Measurements from ENCODE around the gene PAAF1.
"Not testable (repeated sequence)": the region's sequence is repeated elsewhere in the genome, so short reads cannot be mapped to it uniquely, and the experiment has no call there.

PAAF1 gene

DNA sequence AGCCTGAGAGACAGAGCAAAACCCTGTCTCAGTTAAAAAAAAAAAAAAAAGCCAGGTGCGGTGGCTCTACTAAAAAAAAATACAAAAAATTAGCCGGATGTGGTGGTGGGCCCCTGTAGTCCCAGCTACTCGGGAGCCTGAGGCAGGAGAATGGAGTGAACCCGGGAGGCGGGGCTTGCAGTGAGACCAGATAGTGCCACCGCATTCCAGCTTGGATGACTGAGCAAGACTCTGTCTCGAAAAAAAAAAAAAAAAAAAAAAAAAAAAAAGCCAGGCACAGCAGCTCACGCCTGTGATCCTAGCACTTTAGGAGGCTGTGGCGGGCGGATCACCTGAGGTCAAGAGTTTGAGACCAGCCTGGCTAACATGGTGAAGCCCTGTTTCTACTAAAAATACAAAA, 3.6 kb downstream of the PAAF1 start:
- in situ Hi-C loops (cut with HindIII; ENCODE audit: low sequenced_read_pairs) = not testable (repeated sequence)

- in situ Hi-C loops (cut with HindIII; ENCODE audit: low sequenced_read_pairs) = no loop called here
Observed at GRCh38 chr11:73883856-73884255, 7.1 kb downstream of the PAAF1 start.

DNA sequence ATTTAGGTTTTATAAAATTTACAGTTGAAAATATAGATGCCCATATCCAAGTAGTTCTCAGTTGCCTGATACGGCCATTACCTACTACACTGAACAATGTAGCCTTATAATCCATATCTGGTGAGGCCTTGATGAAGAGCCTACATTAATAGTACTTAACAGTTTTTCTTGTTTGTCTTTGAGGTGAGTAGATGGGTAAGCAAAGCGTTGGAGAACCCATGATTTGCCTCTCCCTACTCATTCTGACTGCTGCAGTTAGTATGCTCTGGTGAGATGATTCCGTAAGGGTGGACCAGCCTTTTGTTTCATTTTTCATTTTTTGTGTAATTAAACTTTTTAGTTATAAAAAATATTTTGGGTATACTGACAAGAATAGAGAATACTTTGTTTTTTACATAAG, 11.4 kb downstream of the PAAF1 start:
- in situ Hi-C loops (cut with HindIII; ENCODE audit: low sequenced_read_pairs) = no loop called here

GRCh38 chr11:73889019-73889418, 12.2 kb downstream of the PAAF1 start:
- in situ Hi-C loops (cut with HindIII; ENCODE audit: low sequenced_read_pairs) = no loop called here

- in situ Hi-C loops (cut with HindIII; ENCODE audit: low sequenced_read_pairs) = no loop called here
Observed at GRCh38 chr11:73889536-73889935, 12.7 kb downstream of the PAAF1 start.

DNA sequence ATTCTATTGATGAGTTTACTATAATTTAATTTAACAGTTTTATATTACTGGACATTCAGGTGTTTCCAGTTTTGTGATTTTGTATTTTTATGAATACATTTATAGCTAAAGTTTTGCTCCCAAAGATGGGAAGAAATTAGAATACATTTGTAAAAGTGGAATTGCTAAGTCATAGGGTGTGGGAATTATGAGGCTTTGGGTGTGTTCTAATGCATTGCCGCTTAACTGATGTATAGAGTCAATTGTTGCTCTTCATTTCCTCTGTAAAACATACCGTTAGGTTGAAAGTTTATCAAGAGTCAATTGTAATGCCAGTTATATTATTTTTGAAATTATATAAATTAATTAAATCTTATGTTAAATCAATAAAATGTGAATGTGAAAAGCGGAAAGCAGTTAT, 16.2 kb downstream of the PAAF1 start:
- in situ Hi-C loops (cut with HindIII; ENCODE audit: low sequenced_read_pairs) = no loop called here

GRCh38 chr11:73894725-73895335, 18.0 kb downstream of the PAAF1 start:
- in situ Hi-C loops (cut with HindIII; ENCODE audit: low sequenced_read_pairs) = no loop called here

GRCh38 chr11:73902303-73902702, 25.5 kb downstream of the PAAF1 start:
- in situ Hi-C loops (cut with HindIII; ENCODE audit: low sequenced_read_pairs) = no loop called here

GRCh38 chr11:73907191-73907590, 30.4 kb downstream of the PAAF1 start:
- in situ Hi-C loops (cut with HindIII; ENCODE audit: low sequenced_read_pairs) = no loop called here

GRCh38 chr11:73912026-73912425, 35.2 kb downstream of the PAAF1 start:
- in situ Hi-C loops (cut with HindIII; ENCODE audit: low sequenced_read_pairs) = no loop called here

DNA sequence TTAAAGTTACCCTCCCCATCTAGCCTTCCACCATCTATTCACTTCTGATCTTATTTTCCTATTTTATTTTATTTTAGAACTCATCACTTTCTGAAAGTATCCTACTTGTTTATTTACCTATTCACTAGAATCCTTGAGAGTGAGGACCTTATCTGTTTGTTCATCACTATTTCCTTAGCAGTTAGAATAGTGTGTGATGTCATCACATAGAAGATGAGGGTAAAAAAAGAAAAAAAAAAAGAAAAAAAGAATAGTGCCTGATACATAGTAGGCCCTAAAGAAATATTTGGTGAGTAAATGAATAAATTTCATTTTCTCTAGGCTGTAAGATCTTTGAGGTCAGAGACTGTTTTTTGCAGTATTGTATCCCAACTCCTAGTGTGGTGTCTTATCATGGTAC, 36.7 kb downstream of the PAAF1 start:
- in situ Hi-C loops (cut with HindIII; ENCODE audit: low sequenced_read_pairs) = no loop called here

- in situ Hi-C loops (cut with HindIII; ENCODE audit: low sequenced_read_pairs) = no loop called here
Observed at GRCh38 chr11:73914284-73914683, 37.5 kb downstream of the PAAF1 start.

GRCh38 chr11:73916435-73916834, 39.6 kb downstream of the PAAF1 start:
- in situ Hi-C loops (cut with HindIII; ENCODE audit: low sequenced_read_pairs) = no loop called here

- in situ Hi-C loops (cut with HindIII; ENCODE audit: low sequenced_read_pairs) = no loop called here
Observed at GRCh38 chr11:73921180-73921579, 44.4 kb downstream of the PAAF1 start.

- in situ Hi-C loops (cut with HindIII; ENCODE audit: low sequenced_read_pairs) = no loop called here
Observed at GRCh38 chr11:73929388-73929787, 52.6 kb downstream of the PAAF1 start.

DNA sequence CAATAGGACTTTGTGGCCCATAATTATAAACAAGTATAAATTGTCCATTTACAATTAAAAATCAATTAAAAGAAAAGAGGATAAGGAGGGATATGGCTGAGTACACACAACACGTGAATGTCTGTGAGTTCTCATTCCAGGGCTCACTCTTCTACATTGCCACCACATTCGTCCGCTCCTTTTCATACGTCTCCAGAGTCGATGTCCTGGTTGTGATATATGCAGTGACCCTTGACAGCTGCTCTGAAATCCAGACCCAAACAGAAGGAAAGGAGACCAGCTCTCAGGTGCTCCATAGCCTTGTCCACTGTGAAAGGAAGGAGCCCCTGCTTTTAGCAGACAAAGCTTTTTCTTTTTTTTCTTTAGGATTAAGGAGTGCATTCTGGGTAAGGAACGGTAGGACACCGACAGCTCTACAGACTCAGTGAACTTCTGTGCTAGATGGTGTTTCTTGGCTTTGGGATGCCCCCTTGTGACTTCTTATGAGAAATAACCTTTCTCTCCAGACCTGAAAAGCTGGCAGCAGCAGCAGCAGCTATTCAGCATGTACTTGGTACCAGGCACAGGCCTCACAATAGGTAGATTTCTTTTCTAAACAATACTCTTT, 54.3 kb downstream of the PAAF1 start:
- in situ Hi-C loops (cut with HindIII; ENCODE audit: low sequenced_read_pairs) = no loop called here

DNA sequence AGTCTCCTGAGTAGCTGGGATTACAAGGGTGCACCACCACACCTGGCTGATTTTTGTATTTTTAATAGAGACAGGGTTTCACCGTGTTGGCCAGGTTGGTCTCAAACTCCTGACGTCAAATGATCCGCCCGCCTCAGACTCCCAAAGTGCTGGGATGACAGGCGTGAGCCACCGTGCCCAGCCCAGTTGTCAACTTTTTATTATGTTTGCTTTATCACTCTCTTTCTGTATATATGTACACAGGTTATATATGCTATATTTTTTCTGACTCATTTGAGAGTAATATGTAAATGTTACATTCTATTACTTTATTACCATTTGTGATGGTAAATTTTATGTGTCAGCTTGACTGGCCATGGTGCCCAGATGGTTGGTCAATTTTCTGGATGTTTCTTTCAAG, 55.2 kb downstream of the PAAF1 start:
- in situ Hi-C loops (cut with HindIII; ENCODE audit: low sequenced_read_pairs) = no loop called here

DNA sequence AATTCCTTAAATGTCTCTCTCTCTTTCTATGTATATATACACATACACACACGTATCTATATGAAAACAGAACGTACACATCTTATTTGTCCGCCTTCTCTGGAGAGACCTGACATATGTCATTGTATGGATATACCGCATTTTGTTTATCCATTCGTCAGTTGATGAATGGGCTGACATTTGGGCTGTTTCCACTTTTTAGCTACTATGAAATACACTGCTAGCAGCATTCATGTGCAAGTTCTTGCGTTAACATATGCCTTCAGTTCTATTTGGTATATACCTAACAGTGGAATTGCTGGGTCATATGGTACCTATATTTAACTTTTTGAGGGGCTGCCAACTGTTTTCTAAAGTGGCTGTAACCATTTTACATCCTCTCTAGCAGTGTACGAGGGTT, 56.0 kb downstream of the PAAF1 start:
- in situ Hi-C loops (cut with HindIII; ENCODE audit: low sequenced_read_pairs) = no loop called here

DNA sequence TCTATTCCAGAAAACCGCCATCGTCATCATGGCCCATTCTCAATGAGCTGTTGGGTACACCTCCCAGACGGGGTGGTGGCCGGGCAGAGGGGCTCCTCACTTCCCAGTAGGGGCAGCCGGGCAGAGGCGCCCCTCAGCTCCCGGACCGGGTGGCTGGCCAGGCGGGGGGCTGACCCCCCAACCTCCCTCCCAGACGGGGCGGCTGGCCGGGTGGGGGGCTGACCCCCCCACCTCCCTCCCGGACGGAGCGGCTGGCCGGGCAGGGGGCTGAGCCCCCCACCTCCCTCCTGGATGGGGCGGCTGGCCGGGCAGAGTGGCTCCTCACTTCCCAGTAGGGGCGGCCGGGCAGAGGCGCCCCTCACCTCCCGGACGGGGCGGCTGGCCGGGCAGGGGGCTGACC, 59.2 kb downstream of the PAAF1 start:
- in situ Hi-C loops (cut with HindIII; ENCODE audit: low sequenced_read_pairs) = not testable (repeated sequence)

GRCh38 chr11:73939096-73939495, 62.3 kb downstream of the PAAF1 start:
- in situ Hi-C loops (cut with HindIII; ENCODE audit: low sequenced_read_pairs) = no loop called here

- in situ Hi-C loops (cut with HindIII; ENCODE audit: low sequenced_read_pairs) = no loop called here
Observed at GRCh38 chr11:73940801-73941570, 64.2 kb downstream of the PAAF1 start.

DNA sequence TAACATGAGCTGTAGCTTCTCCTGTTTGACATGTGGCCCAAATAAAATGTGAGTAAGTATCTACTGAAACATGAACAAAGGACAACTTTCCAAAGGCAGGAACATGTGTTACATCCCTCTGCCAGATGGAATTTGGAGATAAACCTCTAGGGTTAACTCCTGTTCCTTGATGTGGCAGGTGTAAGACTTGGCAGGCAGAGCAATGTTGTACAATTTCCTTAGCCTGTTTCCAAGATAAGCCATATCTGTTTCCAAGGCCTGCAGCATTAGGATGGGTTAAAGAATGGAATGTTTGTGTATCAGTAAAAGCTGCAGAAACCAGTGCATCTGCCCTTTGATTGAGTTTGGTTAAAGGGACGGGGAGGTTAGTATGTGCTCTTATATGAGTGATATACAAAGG, 65.2 kb downstream of the PAAF1 start:
- in situ Hi-C loops (cut with HindIII; ENCODE audit: low sequenced_read_pairs) = no loop called here
